ENCODE data around the gene ST6GAL2.

- TF ChIP-seq CTCF (IDR thresholded peaks at IDR 0.05): no peak
- no peak for TF ChIP-seq POLR2A (IDR thresholded peaks at IDR 0.05)
Measured at GRCh38 chr2:106758901-106759497, 127.0 kb downstream of the ST6GAL2 start.

All from tibial nerve (tissue), 3 donors.